H1 (cell line): ENCODE data around the gene RHEB. TPM values are rescaled to one million over a fixed set of nuclear protein-coding genes. Genes with fewer than 3 reads are reported as not detected.

Experiments used
- CTCF ChIA-PET: fragments of 300-600 bp; sonication (Branson Sonifier 250); formaldehyde crosslinking; loops from one replicate; lab custom pipeline; 2021; ENCODE audit not compliant: partially characterized antibody; lab: Charles Lee
- POLR2A ChIA-PET: fragments of 300-600 bp; sonication (Branson Sonifier 250); formaldehyde crosslinking; loops from one replicate; lab custom pipeline; 2021; ENCODE audit warnings: inconsistent platforms; ENCODE audit not compliant: partially characterized antibody; lab: Charles Lee
- DNase-seq, 2 experiments: peaks; one replicate each; pipeline versions ENCODE4 v3.0.0 to v3.0.0-alpha.2; 2010 to 2022; ENCODE audit warnings: low spot score in 2 of 2, low read depth in 1 of 2, mixed read lengths in 1 of 2
- FAIRE-seq: peaks from 2 replicates; lab custom pipeline; 2011; peaks lifted over from hg19 to GRCh38; lab: Jason Lieb, UNC
- H2AFZ ChIP-seq: 2 replicates; pipeline ENCODE4 v1.8.1; 2012; ENCODE audit warnings: low read length, inconsistent platforms
- H2AK5ac ChIP-seq: 2 replicates; pipeline ENCODE4 v1.6.1; 2013; ENCODE audit warnings: low read depth, low read length
- H2BK120ac ChIP-seq: replicated peaks from 2 replicates; pipeline ENCODE3; 2013; ENCODE audit warnings: low read depth, low read length, inconsistent platforms
- H2BK12ac ChIP-seq: 2 replicates; pipeline ENCODE4 v1.6.1; 2013; ENCODE audit warnings: low read depth, low read length
- H2BK15ac ChIP-seq: 2 replicates; pipeline ENCODE4 v1.6.1; 2013; ENCODE audit warnings: low read length
- H2BK20ac ChIP-seq: 2 replicates; pipeline ENCODE4 v1.6.1; 2013; ENCODE audit warnings: low read length
- H2BK5ac ChIP-seq: 2 replicates; pipeline ENCODE4 v1.6.1; 2013; ENCODE audit warnings: low read depth, low read length
- H3K14ac ChIP-seq: 2 replicates; pipeline ENCODE4 v1.6.1; 2013; ENCODE audit warnings: inconsistent platforms; ENCODE audit not compliant: insufficient read length
- H3K18ac ChIP-seq: 2 replicates; pipeline ENCODE4 v1.6.1; 2013; ENCODE audit warnings: low read length; ENCODE audit errors: extremely low read depth
- H3K23ac ChIP-seq: 2 replicates; pipeline ENCODE4 v1.6.1; 2013; ENCODE audit warnings: inconsistent platforms; ENCODE audit not compliant: insufficient read length
- H3K23me2 ChIP-seq: 2 replicates; pipeline ENCODE4 v1.6.1; 2013; ENCODE audit warnings: low read depth, low read length
- H3K27ac ChIP-seq: 2 replicates; pipeline ENCODE4 v1.6.1; 2011; ENCODE audit warnings: low read depth, low read length, inconsistent platforms
- H3K27me3 ChIP-seq, 4 experiments: replicated peaks in 1 of 4; 1 replicate in 1 of 4; 2 replicates in 3 of 4; pipeline versions ENCODE4 v1.6.1 to v1.8.1; 2011 to 2013; ENCODE audit warnings: low read length in 3 of 4, mild to moderate bottlenecking in 3 of 4, inconsistent platforms in 2 of 4, mixed read lengths in 2 of 4, moderate library complexity in 1 of 4; ENCODE audit not compliant: control insufficient read depth in 3 of 4, insufficient read depth in 3 of 4; ENCODE audit errors: extremely low read depth in 1 of 4
- H3K36me3 ChIP-seq, 4 experiments: 2 replicates each; pipeline versions ENCODE4 v1.6.1 to v1.8.1; 2011 to 2013; ENCODE audit warnings: mild to moderate bottlenecking in 4 of 4, low read length in 3 of 4, moderate library complexity in 2 of 4, control low read depth in 1 of 4, inconsistent platforms in 1 of 4; ENCODE audit not compliant: insufficient read depth in 4 of 4, control insufficient read depth in 2 of 4
- H3K4ac ChIP-seq: replicated peaks from 2 replicates; pipeline ENCODE3; 2013; ENCODE audit warnings: low read length, low read depth, mixed read lengths, inconsistent platforms; ENCODE audit not compliant: insufficient read length
- H3K4me1 ChIP-seq, 4 experiments: replicated peaks in 1 of 4; 1 replicate in 1 of 4; 2 replicates in 3 of 4; pipeline versions ENCODE4 v1.6.1 to v1.8.1; 2011 to 2013; ENCODE audit warnings: low read length in 3 of 4, inconsistent platforms in 2 of 4, mixed read lengths in 1 of 4; ENCODE audit not compliant: insufficient read depth in 4 of 4, control insufficient read depth in 3 of 4
- H3K4me2 ChIP-seq, 2 experiments: 2 replicates each; pipeline versions ENCODE4 v1.6.1 to v1.8.1; 2011 to 2013; ENCODE audit warnings: low read depth in 2 of 2, low read length in 2 of 2, control low read depth in 1 of 2, inconsistent platforms in 1 of 2, mild to moderate bottlenecking in 1 of 2; ENCODE audit not compliant: insufficient read depth in 1 of 2
- H3K4me3 ChIP-seq, 4 experiments: fragments of 200-600, 300-600 bp in 1 of 4; sonication (generic), shearing (Covaris generic), sonication (Bioruptor Twin) in 1 of 4; 2 replicates each; pipeline versions ENCODE4 v1.5.1 to v1.8.1; 2011 to 2016; ENCODE audit warnings: low read length in 4 of 4, low read depth in 3 of 4, control low read depth in 2 of 4, inconsistent platforms in 2 of 4, mild to moderate bottlenecking in 2 of 4, mixed read lengths in 1 of 4, moderate library complexity in 1 of 4; ENCODE audit not compliant: insufficient read depth in 2 of 4; ENCODE audit errors: extremely low read depth in 1 of 4
- H3K56ac ChIP-seq: replicated peaks from 2 replicates; pipeline ENCODE3; 2013; ENCODE audit warnings: low read depth, mild to moderate bottlenecking, mixed read lengths, low read length, inconsistent platforms; ENCODE audit not compliant: insufficient read length
- H3K79me1 ChIP-seq: 2 replicates; pipeline ENCODE4 v1.6.1; 2013; ENCODE audit warnings: low read depth, low read length, control low read depth
- H3K79me2 ChIP-seq, 2 experiments: 2 replicates each; pipeline versions ENCODE4 v1.6.1 to v1.8.1; 2012 to 2013; ENCODE audit warnings: low read length in 2 of 2, mild to moderate bottlenecking in 2 of 2, inconsistent platforms in 1 of 2; ENCODE audit not compliant: insufficient read depth in 2 of 2, control insufficient read depth in 1 of 2
- H3K9ac ChIP-seq, 4 experiments: replicated peaks in 1 of 4; 1 replicate in 1 of 4; 2 replicates in 3 of 4; pipeline versions ENCODE4 v1.6.1 to v1.8.1; 2011 to 2013; ENCODE audit warnings: low read depth in 3 of 4, low read length in 3 of 4, control low read depth in 2 of 4, mild to moderate bottlenecking in 2 of 4, moderate library complexity in 2 of 4, inconsistent platforms in 1 of 4; ENCODE audit errors: extremely low read depth in 1 of 4
- H3K9me3 ChIP-seq, 2 experiments: 2 replicates each; pipeline versions ENCODE4 v1.6.1 to v1.8.1; 2012 to 2013; ENCODE audit warnings: mild to moderate bottlenecking in 2 of 2, moderate library complexity in 2 of 2, control low read depth in 1 of 2, inconsistent platforms in 1 of 2, low read depth in 1 of 2, low read length in 1 of 2, mixed read lengths in 1 of 2; ENCODE audit not compliant: insufficient read depth in 2 of 2
- H4K20me1 ChIP-seq, 2 experiments: replicated peaks in 1 of 2; 2 replicates each; pipeline versions ENCODE3 to v1.8.1; 2011 to 2013; ENCODE audit warnings: inconsistent platforms in 2 of 2, low read length in 2 of 2, mild to moderate bottlenecking in 1 of 2; ENCODE audit not compliant: insufficient read depth in 2 of 2, control insufficient read depth in 1 of 2
- H4K5ac ChIP-seq: 2 replicates; pipeline ENCODE4 v1.6.1; 2013; ENCODE audit warnings: low read length, low read depth, mixed read lengths, inconsistent platforms; ENCODE audit not compliant: insufficient read length
- H4K8ac ChIP-seq: 2 replicates; pipeline ENCODE4 v1.8.0; 2013; ENCODE audit warnings: mild to moderate bottlenecking, moderate library complexity, low read length, inconsistent platforms; ENCODE audit not compliant: insufficient read depth; ENCODE audit errors: extremely low read depth
- H4K91ac ChIP-seq: replicated peaks from 2 replicates; pipeline ENCODE3; 2013; ENCODE audit warnings: low read length, mixed read lengths, inconsistent platforms; ENCODE audit not compliant: insufficient read length
- BACH1 ChIP-seq: IDR thresholded peaks from 2 replicates; pipeline ENCODE4 v1.6.1; 2012; ENCODE audit warnings: low read length, improper control_type of control experiment
- FOSL1 ChIP-seq: IDR thresholded peaks from 2 replicates; pipeline ENCODE4 v1.6.1; 2011; ENCODE audit warnings: mild to moderate bottlenecking, low read depth, low read length, moderate library complexity; ENCODE audit not compliant: insufficient read depth
- GABPA ChIP-seq: IDR thresholded peaks from 2 replicates; pipeline ENCODE4 v1.6.1; 2011; ENCODE audit warnings: mild to moderate bottlenecking, low read length, moderate library complexity, borderline replicate concordance; ENCODE audit not compliant: insufficient read depth
- GTF2F1 ChIP-seq: IDR thresholded peaks from 2 replicates; pipeline ENCODE4 v1.6.1; 2012; ENCODE audit warnings: low read depth, low read length, improper control_type of control experiment, borderline replicate concordance
- KDM1A ChIP-seq: fragments of 200-600, 300-600 bp; sonication (generic); IDR thresholded peaks from 2 replicates; pipeline ENCODE4 v1.7.1; 2016; ENCODE audit warnings: mild to moderate bottlenecking, low read length, borderline replicate concordance
- KDM4A ChIP-seq: IDR thresholded peaks from one replicate; pipeline ENCODE4 v1.7.1; 2012; ENCODE audit warnings: low read depth, mild to moderate bottlenecking, moderate library complexity, low read length, inconsistent platforms; ENCODE audit not compliant: severe bottlenecking
- KDM5A ChIP-seq: fragments of 200-600 bp; IDR thresholded peaks from 2 replicates; pipeline ENCODE4 v1.7.1; 2012; ENCODE audit warnings: mild to moderate bottlenecking, low read length, inconsistent platforms, mixed read lengths
- PHF8 ChIP-seq: fragments of 200-600 bp; sonication (generic); conservative IDR thresholded peaks from 2 replicates; pipeline ENCODE4 v1.7.1; 2012; ENCODE audit warnings: low read depth, mild to moderate bottlenecking, inconsistent platforms, low read length, moderate library complexity
- POLR2AphosphoS5 ChIP-seq: IDR thresholded peaks from 2 replicates; pipeline ENCODE4 v1.6.1; 2011; ENCODE audit warnings: low read depth, low read length
- RAD21 ChIP-seq, 2 experiments: IDR thresholded peaks in 1 of 2; conservative IDR thresholded peaks in 1 of 2; 2 replicates each; pipeline ENCODE4 v1.6.1; 2011; ENCODE audit warnings: low read depth in 2 of 2, low read length in 2 of 2, improper control_type of control experiment in 1 of 2, inconsistent platforms in 1 of 2, mild to moderate bottlenecking in 1 of 2, moderate library complexity in 1 of 2
- TAF7 ChIP-seq: optimal IDR thresholded peaks from 2 replicates; pipeline ENCODE3; 2011; ENCODE audit warnings: low read depth, mild to moderate bottlenecking, inconsistent platforms, low read length, moderate library complexity, borderline replicate concordance
- WGBS, 2 experiments: shearing (Covaris generic) in 1 of 2; methylation state at CpG; one replicate each; pipeline versions ENCODE4 v1.1.6 to v1.1.7; 2013 to 2015; ENCODE audit warnings: low lambda C conversion rate in 2 of 2, mixed read lengths in 2 of 2, inconsistent platforms in 1 of 2, low coverage in 1 of 2, missing lambda C conversion rate in 1 of 2; ENCODE audit not compliant: insufficient replicate concordance in 2 of 2, insufficient coverage in 1 of 2, insufficient read length in 1 of 2; ENCODE audit errors: extremely low coverage in 1 of 2, missing lambda C conversion rate in 1 of 2; 5-methylcytosine and 5-hydroxymethylcytosine counted together
- polyA plus RNA-seq, 7 experiments: library from polyadenylated mRNA; depleted of rRNA in 3 of 7; stranded (reverse) in 5 of 7; unstranded in 2 of 7; fragments of >200 nt in 5 of 7; fragments of 200-250 nt in 2 of 7; gene quantifications; 1 replicate in 5 of 7; 2 replicates in 1 of 7; 4 replicates in 1 of 7; pipeline versions ENCODE4 v1.2.1 to v1.2.3, GENCODE V29; 2011 to 2013; ENCODE audit warnings: missing spikeins in 2 of 7, mixed read lengths in 2 of 7
- total RNA-seq: library from RNA; stranded (reverse); fragmentation: NEBNext Ultra II Directional; extraction: Animal tissue kit (Norgen Biotek cat#: 25700); gene quantifications from 2 replicates; pipeline ENCODE4 v1.2.1, GENCODE V29; 2021

Gene RHEB
- total and polyA plus RNA-seq, 2 of the 8 experiments (the other 6 are each of a cell fraction or from before 2014, with no cell fraction given) = 60.8 to 132 TPM

DNA sequence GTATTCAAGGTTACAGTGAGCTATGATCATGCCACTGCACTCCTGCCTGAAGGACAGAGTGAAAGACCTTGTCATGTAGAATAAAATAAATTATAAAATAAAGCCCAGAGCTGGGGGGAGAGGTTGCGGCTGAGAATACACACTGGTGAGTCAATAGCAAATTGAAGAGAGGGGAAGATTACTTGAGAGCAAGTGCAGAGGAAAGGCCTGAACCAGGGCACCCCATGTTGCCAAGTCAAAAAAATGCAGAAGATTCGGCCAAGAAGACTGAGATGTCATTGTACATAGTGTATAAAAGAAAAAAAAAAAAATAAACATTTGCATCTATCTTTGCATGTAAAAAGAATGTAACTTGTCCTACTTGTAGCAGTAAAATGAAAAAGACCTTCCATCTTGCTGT, 32.5 kb downstream of the RHEB start:
- ChIA-PET CTCF (interaction anchor here (0.8 to 1.2 kb wide), 3 partner anchors 38 to 583 kb away, joined by 3 read pairs; no protein-coding TSS in a partner anchor), POLR2A (interaction anchor here (0.7 to 1.1 kb wide), 3 partner anchors 16 to 129 kb away, joined by 3 read pairs; no protein-coding TSS in a partner anchor)
- no peak for FAIRE-seq
- TF ChIP-seq RAD21 (IDR thresholded peaks at IDR 0.05 in 1 of 2, conservative IDR thresholded peaks at IDR 0.05 in 1 of 2; ENCODE audit: low read depth in 2 of 2, low read length in 2 of 2) (no peak), BACH1 (no peak), KDM4A (no peak), KDM5A (no peak), GTF2F1 (no peak), PHF8 (no peak), GABPA (no peak), KDM1A (no peak), FOSL1 (no peak), POLR2AphosphoS5 (no peak), TAF7 (no peak)

More for the DNA sequence above, 32.5 kb downstream of the RHEB start:
- peaks cover 6% of the 10 kb centered on the region; the same call in 1 of the 2 replicates for H3K79me1 ChIP-seq
- H4K20me1 ChIP-seq = peaks cover 2 to 10% of the 10 kb centered on the region in 2 experiments
- no peak for DNase-seq
- no peak overlapping the region for H2AK5ac ChIP-seq
- no peak overlapping the region for H4K5ac ChIP-seq
- no peak overlapping the region for H3K18ac ChIP-seq
- no peak overlapping the region for H3K27ac ChIP-seq
- no peak overlapping the region for H2BK20ac ChIP-seq
- H3K27me3 ChIP-seq = no peaks in the 10 kb centered on the region
- no peaks in the 10 kb centered on the region for H3K23me2 ChIP-seq
- peaks cover 0 to 3% (median 0%) of the 10 kb centered on the region in 4 experiments; a peak in 1 of 7 replicates for H3K4me1 ChIP-seq
- H3K9me3 ChIP-seq = no peaks in the 10 kb centered on the region
- H2BK120ac ChIP-seq = no peak overlapping the region
- H2BK5ac ChIP-seq = no peak overlapping the region
- no peak overlapping the region for H3K14ac ChIP-seq
- no peak overlapping the region for H3K9ac ChIP-seq
- H3K4me3 ChIP-seq = no peak overlapping the region
- no peak overlapping the region for H2AFZ ChIP-seq
- peaks cover 4 to 67% of the 10 kb centered on the region in 2 experiments for H3K79me2 ChIP-seq
- H2BK15ac ChIP-seq = no peak overlapping the region
- no peak overlapping the region for H4K8ac ChIP-seq
- no peak overlapping the region for H3K4ac ChIP-seq
- peaks cover 11 to 54% (median 33%) of the 10 kb centered on the region in 4 experiments for H3K36me3 ChIP-seq
- H3K56ac ChIP-seq = no peak overlapping the region
- no peak overlapping the region for H3K23ac ChIP-seq
- no peak overlapping the region for H3K4me2 ChIP-seq
- no peak overlapping the region for H4K91ac ChIP-seq
- WGBS, 2 experiments = 89% methylated on average over 2 of the region's 2 CpGs; no CpG with 5 or more reads in 1 of the 2 experiments
- H2BK12ac ChIP-seq = no peak overlapping the region
